HCT116 (cell line): ENCODE data around the gene SUSD2. TPM values are rescaled to one million over a fixed set of nuclear protein-coding genes. Genes with fewer than 3 reads are reported as not detected.

Source experiments
- ATAC-seq: fragments of 200-7000 bp; cut with Tn5 transposase; 2 replicates; pipeline ENCODE4 v1.9.1; 2020; ENCODE audit warnings: mild to moderate bottlenecking, moderate library complexity
- BruUV-seq: library from RNA; stranded (reverse); fragments of 400-500 nt; replicated peaks from 2 replicates; lab custom pipeline; 2021; lab: Mats Ljungman, UMichigan
- CTCF ChIA-PET: fragments of 300-600 bp; sonication (Branson Sonifier 250); formaldehyde crosslinking; loops from one replicate; lab custom pipeline; 2021; ENCODE audit warnings: antibody characterized with exemption; lab: Charles Lee
- POLR2A ChIA-PET: fragments of 300-600, 350-600 bp; sonication (Branson Sonifier 250); formaldehyde crosslinking; loops from one replicate; lab custom pipeline; 2021; ENCODE audit warnings: antibody characterized with exemption; lab: Charles Lee
- RAD21 ChIA-PET, 2 experiments: fragments of 300-600 bp; sonication (Branson Sonifier 250); formaldehyde crosslinking; loops; one replicate each; lab custom pipeline; 2023; ENCODE audit warnings: low total read pairs in 2 of 2; ENCODE audit not compliant: uncharacterized antibody in 2 of 2, unreplicated experiment in 2 of 2, low non-redundant PET in 1 of 2; lab: Charles Lee
- DNase-seq: peaks from one replicate; pipeline ENCODE4 v3.0.0-alpha.2; 2010; ENCODE audit warnings: low read depth, low spot score
- H2AFZ ChIP-seq: fragments of 200-600 bp; shearing (Covaris generic), sonication (generic); 2 replicates; pipeline ENCODE4 v1.6.1; 2017; ENCODE audit warnings: low read depth, mixed run types, mixed read lengths, antibody characterized with exemption, low read length; ENCODE audit not compliant: poor library complexity, severe bottlenecking
- H3K27ac ChIP-seq: 2 replicates; pipeline ENCODE4 v1.5.1; 2012; ENCODE audit warnings: low read depth, low read length
- H3K27me3 ChIP-seq: fragments of 200-600 bp; sonication (generic); 2 replicates; pipeline ENCODE4 v1.6.1; 2016; ENCODE audit warnings: mixed run types, low read length, mixed read lengths; ENCODE audit not compliant: insufficient read depth
- H3K36me3 ChIP-seq, 2 experiments: fragments of 200-500 bp in 1 of 2; fragments of 200-600 bp in 1 of 2; sonication (Bioruptor generic) in 1 of 2; sonication (generic) in 1 of 2; 2 replicates each; pipeline versions ENCODE4 v1.5.1 to v1.6.1; 2014 to 2016; ENCODE audit warnings: low read length in 2 of 2, inconsistent platforms in 1 of 2, mixed read lengths in 1 of 2, mixed run types in 1 of 2; ENCODE audit not compliant: insufficient read depth in 2 of 2, control insufficient read depth in 1 of 2
- H3K4me1 ChIP-seq, 2 experiments: fragments of 200-600 bp in 1 of 2; sonication (generic) in 1 of 2; 2 replicates each; pipeline versions ENCODE4 v1.5.1 to v1.6.1; 2012 to 2017; ENCODE audit warnings: low read length in 2 of 2, inconsistent platforms in 1 of 2, mild to moderate bottlenecking in 1 of 2, mixed read lengths in 1 of 2, mixed run types in 1 of 2, moderate library complexity in 1 of 2; ENCODE audit not compliant: insufficient read depth in 2 of 2, control insufficient read depth in 1 of 2
- H3K4me2 ChIP-seq: fragments of 200-600 bp; sonication (generic); 2 replicates; pipeline ENCODE4 v1.6.1; 2017; ENCODE audit warnings: mixed run types, low read length, mixed read lengths
- H3K4me3 ChIP-seq, 2 experiments: fragments of 200-600 bp in 1 of 2; sonication (generic) in 1 of 2; replicated peaks in 1 of 2; 2 replicates each; pipeline ENCODE4 v1.5.1; 2011 to 2016; ENCODE audit warnings: low read length in 2 of 2, control low read depth in 1 of 2, low read depth in 1 of 2, mild to moderate bottlenecking in 1 of 2, mixed read lengths in 1 of 2, mixed run types in 1 of 2
- H3K79me2 ChIP-seq: fragments of 200-600 bp; sonication (generic); 2 replicates; pipeline ENCODE4 v1.6.1; 2017; ENCODE audit warnings: mild to moderate bottlenecking, mixed run types, low read length, moderate library complexity, mixed read lengths; ENCODE audit not compliant: insufficient read depth
- H3K9ac ChIP-seq: fragments of 200-600 bp; sonication (generic); 2 replicates; pipeline ENCODE4 v1.6.1; 2016; ENCODE audit warnings: low read length, mixed read lengths
- H3K9me2 ChIP-seq: fragments of 200-600 bp; sonication (generic), shearing (Covaris generic); 2 replicates; pipeline ENCODE4 v1.6.1; 2017; ENCODE audit warnings: mixed run types, mild to moderate bottlenecking, moderate library complexity; ENCODE audit not compliant: insufficient read depth
- H3K9me3 ChIP-seq, 2 experiments: fragments of 200-500 bp in 1 of 2; fragments of 200-600 bp in 1 of 2; sonication (Bioruptor generic) in 1 of 2; sonication (generic) in 1 of 2; 2 replicates each; pipeline ENCODE4 v1.6.1; 2014 to 2017; ENCODE audit warnings: low read length in 2 of 2, mixed read lengths in 2 of 2, inconsistent platforms in 1 of 2, low read depth in 1 of 2, mild to moderate bottlenecking in 1 of 2, mixed run types in 1 of 2, moderate library complexity in 1 of 2; ENCODE audit not compliant: control insufficient read depth in 1 of 2, insufficient read depth in 1 of 2
- H4K20me1 ChIP-seq: fragments of 200-600 bp; sonication (generic), shearing (Covaris generic); 2 replicates; pipeline ENCODE4 v1.6.1; 2017; ENCODE audit warnings: mixed run types, mild to moderate bottlenecking, moderate library complexity; ENCODE audit not compliant: insufficient read depth
- CEBPB ChIP-seq: IDR thresholded peaks from 2 replicates; pipeline ENCODE4 v1.6.1; 2012; ENCODE audit warnings: low read depth
- EZH2phosphoT487 ChIP-seq: fragments of 200-600 bp; IDR thresholded peaks from 2 replicates; pipeline ENCODE4 v1.6.1; 2018; ENCODE audit warnings: antibody characterized with exemption, borderline replicate concordance
- FOSL1 ChIP-seq: IDR thresholded peaks from 2 replicates; pipeline ENCODE4 v1.6.1; 2012; ENCODE audit warnings: low read depth
- SP1 ChIP-seq: IDR thresholded peaks from 2 replicates; pipeline ENCODE4 v1.6.1; 2012; ENCODE audit warnings: low read depth
- SRF ChIP-seq: IDR thresholded peaks from 2 replicates; pipeline ENCODE4 v1.6.1; 2012; ENCODE audit warnings: low read depth
- TCF7L2 ChIP-seq: IDR thresholded peaks from 2 replicates; pipeline ENCODE4 v1.7.0; 2011; ENCODE audit warnings: borderline replicate concordance, inconsistent platforms; ENCODE audit not compliant: insufficient read depth, insufficient read length; ENCODE audit errors: extremely low read depth
- intact Hi-C: fragments of 100-400 bp; cut with micrococcal nuclease; formaldehyde crosslinking; loops from 2 replicates; pipeline ENCODE4 v1.10.0; 2022
- total RNA-seq: library from RNA; stranded (reverse); gene quantifications from one replicate; pipeline ENCODE4 v1.2.1, GENCODE V29; 2021; ENCODE audit not compliant: unreplicated experiment
- TF ChIP-seq, protein P1 (sequence below): IDR thresholded peaks from 2 replicates; pipeline ENCODE4 v1.6.1; 2011; ENCODE audit warnings: mild to moderate bottlenecking, low read length, moderate library complexity; ENCODE audit not compliant: insufficient replicate concordance; ENCODE audit errors: extremely low read depth

The SUSD2 gene
- total RNA-seq, 1 experiment from 2014 or later, result 6.6 TPM

- Histone ChIP-seq H3K36me3 (peaks cover 6 to 8% of the 10 kb centered on the region in 2 experiments; a peak in 2 of 4 replicates), H3K27me3 (no peaks in the 10 kb centered on the region), H4K20me1 (no peaks in the 10 kb centered on the region), H3K4me3 (no peak overlapping the region), H3K9me2 (no peaks in the 10 kb centered on the region), H3K9me3 (no peaks in the 10 kb centered on the region), H3K79me2 (no peaks in the 10 kb centered on the region), H3K4me1 (peaks cover 0 to 4% of the 10 kb centered on the region in 2 experiments; a peak in 1 of 4 replicates), H3K4me2 (no peak overlapping the region), H2AFZ (no peak overlapping the region), H3K27ac (no peak overlapping the region), H3K9ac (no peak overlapping the region)
- ChIA-PET CTCF (no interaction called here), POLR2A (no interaction called here), RAD21 (no interaction called here)
- no peak for ATAC-seq
- DNase-seq, result no peak
- TF ChIP-seq SP1 (no peak), FOSL1 (no peak), SRF (no peak), CEBPB (no peak), TCF7L2 (no peak), EZH2phosphoT487 (no peak)
- TF ChIP-seq, protein P1, sequence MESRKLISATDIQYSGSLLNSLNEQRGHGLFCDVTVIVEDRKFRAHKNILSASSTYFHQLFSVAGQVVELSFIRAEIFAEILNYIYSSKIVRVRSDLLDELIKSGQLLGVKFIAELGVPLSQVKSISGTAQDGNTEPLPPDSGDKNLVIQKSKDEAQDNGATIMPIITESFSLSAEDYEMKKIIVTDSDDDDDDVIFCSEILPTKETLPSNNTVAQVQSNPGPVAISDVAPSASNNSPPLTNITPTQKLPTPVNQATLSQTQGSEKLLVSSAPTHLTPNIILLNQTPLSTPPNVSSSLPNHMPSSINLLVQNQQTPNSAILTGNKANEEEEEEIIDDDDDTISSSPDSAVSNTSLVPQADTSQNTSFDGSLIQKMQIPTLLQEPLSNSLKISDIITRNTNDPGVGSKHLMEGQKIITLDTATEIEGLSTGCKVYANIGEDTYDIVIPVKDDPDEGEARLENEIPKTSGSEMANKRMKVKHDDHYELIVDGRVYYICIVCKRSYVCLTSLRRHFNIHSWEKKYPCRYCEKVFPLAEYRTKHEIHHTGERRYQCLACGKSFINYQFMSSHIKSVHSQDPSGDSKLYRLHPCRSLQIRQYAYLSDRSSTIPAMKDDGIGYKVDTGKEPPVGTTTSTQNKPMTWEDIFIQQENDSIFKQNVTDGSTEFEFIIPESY, result no peak
- intact Hi-C loops, result no loop called here
- no TSS peak for BruUV-seq
Observed at GRCh38 chr22:24137595-24137994, 43.7 kb upstream of the SUSD2 start.
